Stimulated activated CD8-positive, alpha-beta memory T cell treated with anti-CD3 and anti-CD28 coated beads, Interleukin-15, amount 100 ng/mL, for 24 hours (primary cell): ENCODE data around the gene CETP.
A peak's percentile ranks its signal among the peaks of the same experiment; 100 is the strongest.

Experiments used
- DNase-seq: peaks from one replicate; pipeline ENCODE4 v3.0.0-alpha.2; 2020; ENCODE audit warnings: low read depth

The CETP gene

GRCh38 chr16:56961851-56962281 is at the start of gene CETP:
TSS of gene CETP (plus strand) at chr16:56961950. CDS start at chr16:56961980, 30 bp downstream.
- no peak for DNase-seq

- DNase-seq = no peak
These were observed 48.7 kb upstream of the CETP start for GRCh38 chr16:56912746-56913708.

GRCh38 chr16:56914896-56915295 is 46.9 kb upstream of the CETP start:
- DNase-seq = no peak

- no peak for DNase-seq
These were observed 46.2 kb upstream of the CETP start for GRCh38 chr16:56915336-56916119.

GRCh38 chr16:56916571-56917403 is 45.0 kb upstream of the CETP start:
- no peak for DNase-seq

- DNase-seq = no peak
These were observed 43.2 kb upstream of the CETP start for GRCh38 chr16:56918467-56919012.

- DNase-seq = no peak
These were observed 42.5 kb upstream of the CETP start for GRCh38 chr16:56919099-56919800.

- DNase-seq = no peak
These were observed 40.2 kb upstream of the CETP start for GRCh38 chr16:56921571-56921970.

DNA sequence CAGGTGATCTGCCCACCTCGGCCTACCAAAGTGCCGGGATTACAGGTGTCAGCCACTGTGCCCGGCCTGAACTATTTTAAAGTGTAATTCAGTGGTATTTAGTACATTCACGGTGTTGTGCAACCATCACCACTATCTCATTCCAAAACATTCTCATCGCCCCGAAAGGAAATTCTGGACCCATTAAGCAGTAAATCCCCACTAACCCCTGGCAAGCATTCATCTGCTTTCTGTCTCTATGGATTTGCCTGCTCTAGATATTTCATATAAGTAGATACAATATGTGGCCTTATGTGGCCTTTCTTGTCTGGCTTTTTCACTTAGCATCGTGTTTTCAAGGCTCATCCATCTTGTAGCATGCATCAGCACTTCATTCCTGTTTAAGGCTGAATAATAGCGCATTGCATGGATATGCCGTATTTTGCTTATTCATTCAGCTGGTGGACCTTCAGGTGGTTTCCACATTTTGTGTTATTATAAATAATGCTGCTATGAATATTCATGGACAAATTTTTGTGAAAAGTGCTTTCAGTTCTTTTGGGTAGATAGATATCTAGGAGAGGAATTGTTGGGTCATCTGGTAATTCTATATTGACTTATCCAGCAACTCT is 38.2 kb upstream of the CETP start:
- no peak for DNase-seq

DNA sequence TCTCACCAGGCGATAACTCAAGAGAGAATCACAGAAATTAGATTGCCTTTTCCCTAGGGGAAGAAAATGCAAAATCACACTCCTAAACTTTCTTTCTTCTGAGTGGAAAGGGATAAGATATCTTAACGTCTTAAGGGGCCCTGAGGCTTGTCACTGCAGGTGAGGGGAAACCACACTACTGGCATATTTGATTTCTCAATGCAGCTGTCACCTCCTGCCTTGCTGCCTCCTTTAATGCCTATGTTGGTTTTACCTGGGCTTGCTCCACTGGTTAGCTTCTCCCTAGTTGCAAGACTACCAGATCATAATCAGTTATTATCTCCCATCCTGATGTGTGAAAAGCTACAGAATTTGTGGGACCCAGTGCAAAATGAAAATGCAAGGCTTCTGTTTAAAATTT is 34.3 kb upstream of the CETP start:
- DNase-seq = no peak

- DNase-seq = no peak
These were observed 32.1 kb upstream of the CETP start for GRCh38 chr16:56929639-56930038.

DNA sequence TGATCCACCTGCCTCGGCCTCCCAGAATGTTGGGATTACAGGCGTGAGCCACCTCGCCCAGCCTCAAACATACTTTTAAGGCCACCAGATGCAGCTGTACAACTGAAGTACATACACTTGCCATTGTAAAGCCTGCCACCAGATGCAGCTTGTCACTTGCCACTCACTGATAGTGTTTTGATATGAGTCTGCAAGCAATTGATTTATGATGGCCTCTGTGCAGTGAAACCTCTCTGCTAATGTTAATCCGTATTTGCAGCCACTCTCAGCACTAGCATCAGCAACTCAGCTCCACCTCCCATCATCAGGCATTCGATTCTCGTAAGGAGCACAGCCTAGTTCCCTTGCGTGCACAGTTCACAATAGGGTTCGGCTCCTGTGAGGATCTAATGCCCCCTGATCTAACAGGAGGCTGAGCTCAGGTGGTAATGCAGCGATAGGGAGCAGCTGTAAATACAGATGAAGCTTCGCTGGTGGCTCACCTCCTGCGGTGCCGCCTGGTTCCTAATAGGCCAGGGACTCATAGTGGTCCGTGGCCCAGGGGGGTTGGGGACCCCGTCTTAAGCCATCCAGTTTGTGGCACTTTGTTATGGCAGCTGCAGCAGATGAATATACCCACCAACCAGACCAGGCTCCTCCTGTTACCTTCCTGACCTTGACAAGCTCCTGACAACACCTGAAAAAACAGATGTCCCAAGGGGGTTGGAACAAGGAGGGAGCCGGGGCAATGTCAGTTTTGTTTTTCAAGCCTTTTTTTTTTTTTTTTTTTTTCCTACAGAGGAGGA is 31.1 kb upstream of the CETP start:
- DNase-seq = no peak

DNA sequence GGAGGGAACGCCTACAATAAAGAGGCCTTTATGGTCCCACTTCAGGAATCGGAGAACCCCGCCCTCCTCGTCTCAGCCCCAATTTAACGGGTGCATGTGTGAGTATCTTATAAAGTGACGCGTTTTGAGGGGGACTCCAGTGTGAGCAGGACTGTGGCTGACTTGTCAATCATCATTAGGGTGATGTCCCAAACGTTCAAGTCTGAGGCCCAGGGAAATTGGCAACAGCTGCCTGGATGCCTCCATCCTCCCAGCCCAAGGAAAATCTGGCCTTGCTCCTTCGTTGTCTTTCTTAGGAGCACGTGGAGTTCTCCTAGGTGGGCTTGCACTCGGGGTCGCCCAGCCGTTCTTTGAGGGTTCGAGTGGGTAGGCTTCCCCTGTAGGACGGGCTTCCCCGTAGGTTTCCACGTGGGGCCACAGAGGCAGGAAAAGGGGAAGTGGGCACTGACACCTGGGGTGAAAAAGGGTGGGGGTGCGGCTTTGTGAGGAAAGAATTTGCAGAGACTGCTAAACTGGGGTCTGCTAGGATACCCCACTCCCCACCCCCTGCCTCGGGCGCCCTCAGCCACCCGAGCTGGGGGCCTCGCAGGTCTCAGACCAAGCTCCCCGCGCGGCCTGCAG is 30.4 kb upstream of the CETP start:
- no peak for DNase-seq

DNA sequence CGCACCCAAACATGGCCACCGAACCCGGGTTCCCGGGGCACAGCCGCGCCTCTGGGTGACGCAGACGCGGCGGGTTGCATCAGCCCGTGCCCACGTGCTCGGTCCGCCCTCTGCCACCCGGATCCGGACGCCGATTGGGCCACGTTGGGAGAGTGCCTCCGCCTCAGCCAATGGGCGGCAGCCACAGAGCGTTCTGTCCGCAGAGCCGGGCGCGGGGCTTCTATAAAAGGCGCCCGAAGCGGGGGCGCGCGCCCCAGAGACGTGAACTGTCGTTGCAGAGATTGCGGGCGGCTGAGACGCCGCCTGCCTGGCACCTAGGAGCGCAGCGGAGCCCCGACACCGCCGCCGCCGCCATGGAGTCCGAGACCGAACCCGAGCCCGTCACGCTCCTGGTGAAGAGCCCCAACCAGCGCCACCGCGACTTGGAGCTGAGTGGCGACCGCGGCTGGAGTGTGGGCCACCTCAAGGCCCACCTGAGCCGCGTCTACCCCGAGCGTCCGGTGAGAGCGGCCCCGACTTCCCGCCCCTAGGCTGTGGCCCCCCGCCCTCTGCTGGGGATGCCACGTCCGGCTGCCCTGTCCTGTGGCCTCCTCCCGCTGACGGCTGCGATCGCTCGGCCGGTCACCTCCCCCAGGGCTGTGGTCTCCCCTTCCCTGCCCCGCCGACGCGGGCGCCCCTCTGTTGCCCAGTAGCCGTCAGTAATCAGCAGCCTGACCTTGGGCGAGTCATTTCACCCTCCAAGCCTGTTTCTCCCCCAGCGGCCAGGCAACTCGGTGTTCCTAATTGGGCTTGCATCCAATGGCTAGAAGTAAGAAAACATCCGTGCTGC is 29.6 kb upstream of the CETP start, which contains the start of gene HERPUD1:
Gene HERPUD1, plus strand, starts transcription at position 251 of the 829 bp plus-strand sequence. Its CDS starts 103 bp downstream, at position 354.
- DNase-seq = peak; percentile 97

DNA sequence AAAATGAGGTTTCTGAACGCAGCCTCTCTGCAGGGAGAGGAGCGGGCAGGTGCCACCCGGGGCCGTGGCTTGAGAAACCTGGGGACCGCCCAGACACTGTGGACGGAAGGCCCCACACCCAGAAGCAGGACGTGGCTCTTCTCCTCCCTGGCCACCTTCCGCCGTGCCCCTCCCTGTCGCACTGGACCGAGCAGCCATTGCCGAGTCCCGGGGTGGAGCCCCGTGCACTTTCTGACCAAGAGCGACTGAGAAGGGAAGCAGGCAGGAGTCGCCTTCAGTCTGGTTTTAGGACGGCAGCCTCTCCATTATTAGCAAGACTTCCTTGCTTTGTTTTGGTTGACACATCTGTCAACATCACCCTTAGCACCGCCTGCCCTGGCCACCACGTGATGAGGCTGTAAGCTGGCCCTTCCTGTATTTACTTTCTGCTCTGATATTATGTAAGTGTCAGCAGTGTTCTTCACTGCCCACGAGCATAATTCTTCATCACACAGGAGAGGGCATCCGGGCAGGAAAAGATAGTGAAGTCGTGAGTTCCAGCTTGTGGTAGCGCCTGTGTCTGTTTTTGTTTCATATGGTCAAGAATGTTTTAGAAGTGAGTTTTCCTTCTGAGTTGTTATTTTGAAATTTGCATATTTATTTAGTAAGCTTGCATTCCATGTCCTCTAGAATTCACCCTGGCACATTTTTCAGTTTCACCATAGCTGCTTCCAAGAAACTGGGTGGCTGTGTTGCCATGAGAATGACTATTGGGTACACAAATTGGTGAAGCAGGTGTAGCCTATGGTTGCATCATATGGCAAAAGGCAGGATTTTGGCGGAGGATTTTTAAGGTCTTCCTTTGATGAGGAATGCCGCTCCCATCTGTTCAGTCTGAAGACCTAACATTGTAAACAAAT is 28.8 kb upstream of the CETP start:
- DNase-seq = no peak

GRCh38 chr16:56933828-56934598 is 27.7 kb upstream of the CETP start:
- DNase-seq = no peak
